ENCODE results near the gene NSFL1C.

GRCh38 chr20:1429143-1429728, 37.4 kb downstream of the NSFL1C start:
- TF ChIP-seq CTCF (IDR thresholded peaks at IDR 0.05; ENCODE audit: low read depth, low read length, poor library complexity, severe bottlenecking) (no peak), EZH2phosphoT487 (IDR thresholded peaks at IDR 0.05; ENCODE audit: borderline replicate concordance, low read length) (no peak)

Measured in DOHH2 (cell line).